Activated naive CD8-positive, alpha-beta T cell (primary cell): ENCODE data around the gene TMEM259.

Source experiments
- H3K27ac Mint-ChIP-seq: one replicate; pipeline ENCODE4 v1.8.0; 2021; ENCODE audit warnings: mixed read lengths
- H3K27me3 Mint-ChIP-seq: one replicate; pipeline ENCODE4 v1.8.0; 2021; ENCODE audit warnings: mixed read lengths
- H3K36me3 Mint-ChIP-seq: one replicate; pipeline ENCODE4 v1.8.0; 2021; ENCODE audit warnings: mixed read lengths
- H3K4me1 Mint-ChIP-seq: one replicate; pipeline ENCODE4 v1.8.0; 2021; ENCODE audit warnings: low read depth, mixed read lengths
- H3K4me3 Mint-ChIP-seq: one replicate; pipeline ENCODE4 v1.8.0; 2021; ENCODE audit warnings: mild to moderate bottlenecking, mixed read lengths
- H3K9me3 Mint-ChIP-seq: one replicate; pipeline ENCODE4 v1.8.0; 2021; ENCODE audit warnings: low read depth, mixed read lengths

TMEM259 gene

DNA sequence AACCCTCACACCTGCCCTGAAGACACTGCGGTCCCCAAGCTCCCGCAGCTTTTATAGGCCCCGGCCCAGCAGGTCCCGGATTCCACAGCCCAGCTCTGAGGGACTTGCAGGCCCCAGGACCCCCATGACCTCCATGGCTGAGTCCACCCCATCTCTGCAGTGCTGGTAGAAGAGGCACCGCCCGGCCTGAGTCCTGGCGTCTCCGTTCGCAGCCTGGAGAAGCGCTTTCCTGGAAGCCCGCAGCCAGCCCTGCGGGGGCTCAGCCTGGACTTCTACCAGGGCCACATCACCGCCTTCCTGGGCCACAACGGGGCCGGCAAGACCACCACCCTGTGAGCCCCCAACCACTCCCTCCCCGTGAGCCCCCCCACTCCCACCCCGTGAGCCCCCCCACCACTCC, 28.2 kb upstream of the TMEM259 start:
- H3K27ac Mint-ChIP-seq = no peak overlapping the region
- no peaks in the 10 kb centered on the region for H3K9me3 Mint-ChIP-seq
- peaks cover 2% of the 10 kb centered on the region for H3K4me1 Mint-ChIP-seq
- H3K4me3 Mint-ChIP-seq = no peak overlapping the region
- no peaks in the 10 kb centered on the region for H3K36me3 Mint-ChIP-seq
- no peaks in the 10 kb centered on the region for H3K27me3 Mint-ChIP-seq

DNA sequence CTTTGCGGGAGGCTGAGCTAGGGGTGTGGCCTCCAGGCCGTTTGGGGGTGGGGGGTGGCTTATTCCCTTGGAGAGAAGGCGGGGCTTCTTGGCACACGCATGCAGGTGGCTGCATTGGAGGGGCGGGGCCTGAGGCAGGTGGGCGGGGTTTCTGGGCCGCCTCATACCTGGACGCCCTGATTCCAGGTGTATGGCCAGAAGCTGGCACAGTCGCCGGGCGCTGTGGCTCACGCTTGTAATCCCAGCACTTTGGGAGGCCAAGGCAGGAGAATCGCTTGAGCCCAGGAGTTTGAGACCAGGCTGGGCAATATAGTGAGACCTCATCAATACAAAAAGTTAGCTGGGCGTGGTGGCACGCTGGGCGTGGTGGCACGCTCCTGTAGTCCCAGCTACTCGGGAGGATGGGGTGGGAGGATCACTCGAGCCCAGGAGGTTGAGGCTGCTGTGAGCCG, 26.8 kb upstream of the TMEM259 start:
- no peak overlapping the region for H3K4me3 Mint-ChIP-seq
- no peaks in the 10 kb centered on the region for H3K36me3 Mint-ChIP-seq
- H3K9me3 Mint-ChIP-seq = no peaks in the 10 kb centered on the region
- no peak overlapping the region for H3K27ac Mint-ChIP-seq
- H3K27me3 Mint-ChIP-seq = no peaks in the 10 kb centered on the region
- H3K4me1 Mint-ChIP-seq = peaks cover 1% of the 10 kb centered on the region

DNA sequence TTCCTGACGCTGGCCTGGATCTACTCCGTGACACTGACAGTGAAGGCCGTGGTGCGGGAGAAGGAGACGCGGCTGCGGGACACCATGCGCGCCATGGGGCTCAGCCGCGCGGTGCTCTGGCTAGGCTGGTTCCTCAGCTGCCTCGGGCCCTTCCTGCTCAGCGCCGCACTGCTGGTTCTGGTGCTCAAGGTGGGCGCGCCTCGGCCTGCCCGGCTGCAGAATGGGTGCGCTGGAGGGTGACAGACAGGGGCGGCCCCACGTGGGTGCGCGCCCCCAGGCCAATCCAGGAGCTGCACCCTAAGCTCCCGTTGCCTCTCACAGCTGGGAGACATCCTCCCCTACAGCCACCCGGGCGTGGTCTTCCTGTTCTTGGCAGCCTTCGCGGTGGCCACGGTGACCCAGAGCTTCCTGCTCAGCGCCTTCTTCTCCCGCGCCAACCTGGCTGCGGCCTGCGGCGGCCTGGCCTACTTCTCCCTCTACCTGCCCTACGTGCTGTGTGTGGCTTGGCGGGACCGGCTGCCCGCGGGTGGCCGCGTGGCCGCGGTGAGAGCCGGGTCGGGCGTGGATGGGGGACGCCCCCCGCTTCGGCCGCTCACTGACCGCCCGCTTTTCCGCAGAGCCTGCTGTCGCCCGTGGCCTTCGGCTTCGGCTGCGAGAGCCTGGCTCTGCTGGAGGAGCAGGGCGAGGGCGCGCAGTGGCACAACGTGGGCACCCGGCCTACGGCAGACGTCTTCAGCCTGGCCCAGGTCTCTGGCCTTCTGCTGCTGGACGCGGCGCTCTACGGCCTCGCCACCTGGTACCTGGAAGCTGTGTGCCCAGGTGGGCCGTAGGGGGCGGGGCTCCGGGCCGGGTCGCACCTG, 26.1 kb upstream of the TMEM259 start:
- no peaks in the 10 kb centered on the region for H3K27me3 Mint-ChIP-seq
- H3K4me3 Mint-ChIP-seq = no peak overlapping the region
- H3K4me1 Mint-ChIP-seq = peaks cover 4% of the 10 kb centered on the region
- no peaks in the 10 kb centered on the region for H3K9me3 Mint-ChIP-seq
- no peak overlapping the region for H3K27ac Mint-ChIP-seq
- no peaks in the 10 kb centered on the region for H3K36me3 Mint-ChIP-seq

DNA sequence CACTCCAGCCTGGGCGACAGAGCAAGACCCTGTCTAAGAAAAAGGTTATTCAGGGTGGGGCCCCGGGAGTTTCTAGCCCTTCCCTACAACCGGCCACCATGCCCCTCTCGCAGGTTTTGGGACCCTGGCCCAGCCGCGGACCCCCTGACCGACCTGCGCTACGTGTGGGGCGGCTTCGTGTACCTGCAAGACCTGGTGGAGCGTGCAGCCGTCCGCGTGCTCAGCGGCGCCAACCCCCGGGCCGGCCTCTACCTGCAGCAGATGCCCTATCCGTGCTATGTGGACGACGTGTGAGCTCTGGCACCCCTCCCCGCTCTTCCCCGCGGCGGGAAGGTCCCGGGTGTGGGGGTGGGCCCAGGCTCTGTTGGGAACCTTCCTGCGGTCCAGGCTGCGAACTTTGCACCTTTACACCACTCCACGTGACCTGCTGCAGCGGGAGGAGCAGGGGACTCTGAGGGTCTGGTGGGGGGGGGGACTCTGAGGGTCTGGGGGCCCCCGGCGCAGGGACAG, 25.2 kb upstream of the TMEM259 start:
- Mint-ChIP-seq H3K27me3 (no peaks in the 10 kb centered on the region), H3K4me1 (peaks cover 8% of the 10 kb centered on the region), H3K36me3 (no peaks in the 10 kb centered on the region)

DNA sequence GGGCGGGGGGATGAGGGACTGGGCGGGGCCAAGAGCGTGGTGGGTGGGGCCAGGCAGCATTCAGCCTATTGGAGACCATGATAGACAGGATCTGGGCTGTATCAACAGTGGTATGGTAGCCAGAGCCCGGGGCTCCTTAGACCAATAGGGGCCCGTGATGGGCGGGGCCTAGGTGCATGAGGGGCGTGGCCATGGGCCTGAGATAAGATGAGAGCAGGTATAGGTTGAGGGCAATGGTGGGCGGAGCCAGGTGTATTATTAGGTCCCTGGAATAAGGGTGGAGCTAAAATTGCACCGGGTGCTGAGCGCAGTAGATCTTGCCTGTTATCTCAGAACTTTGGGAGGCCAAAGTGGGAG, 24.3 kb upstream of the TMEM259 start:
- Mint-ChIP-seq H3K27me3 (no peaks in the 10 kb centered on the region), H3K9me3 (no peaks in the 10 kb centered on the region), H3K27ac (no peak overlapping the region), H3K36me3 (no peaks in the 10 kb centered on the region), H3K4me1 (peaks cover 18% of the 10 kb centered on the region), H3K4me3 (no peak overlapping the region)

More for the DNA sequence above, 25.2 kb upstream of the TMEM259 start:
- Mint-ChIP-seq H3K9me3 (no peaks in the 10 kb centered on the region), H3K4me3 (no peak overlapping the region), H3K27ac (no peak overlapping the region)

DNA sequence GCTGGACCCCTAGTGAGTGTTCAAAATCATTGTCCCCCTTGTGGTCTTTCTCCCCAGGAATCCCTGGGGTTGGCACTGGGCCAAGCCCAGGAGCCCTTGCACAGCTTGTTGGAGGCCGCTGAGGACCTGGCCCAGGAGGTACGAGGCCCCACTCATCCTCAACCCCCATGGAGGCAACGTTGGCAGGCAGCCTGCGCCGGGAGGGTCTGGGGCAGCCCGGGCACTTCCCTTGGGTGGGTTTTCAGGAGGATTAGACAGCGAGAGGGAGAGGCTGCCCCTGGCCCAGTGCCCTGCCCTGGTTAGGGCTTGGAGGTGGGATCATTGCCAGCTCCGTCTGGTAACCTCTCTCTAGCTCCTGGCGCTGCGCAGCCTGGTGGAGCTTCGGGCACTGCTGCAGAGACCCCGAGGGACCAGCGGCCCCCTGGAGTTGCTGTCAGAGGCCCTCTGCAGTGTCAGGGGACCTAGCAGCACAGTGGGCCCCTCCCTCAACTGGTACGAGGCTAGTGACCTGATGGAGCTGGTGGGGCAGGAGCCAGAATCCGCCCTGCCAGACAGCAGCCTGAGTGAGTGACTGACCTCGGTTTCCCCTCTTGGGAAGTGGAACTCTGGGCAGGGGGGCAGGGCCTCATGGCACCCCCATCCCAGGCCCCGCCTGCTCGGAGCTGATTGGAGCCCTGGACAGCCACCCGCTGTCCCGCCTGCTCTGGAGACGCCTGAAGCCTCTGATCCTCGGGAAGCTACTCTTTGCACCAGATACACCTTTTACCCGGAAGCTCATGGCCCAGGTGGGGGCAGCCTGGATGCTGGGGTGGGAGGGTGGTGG, 22.0 kb upstream of the TMEM259 start:
- no peak overlapping the region for H3K4me3 Mint-ChIP-seq
- peaks cover 38% of the 10 kb centered on the region for H3K4me1 Mint-ChIP-seq
- H3K36me3 Mint-ChIP-seq = no peaks in the 10 kb centered on the region
- no peak overlapping the region for H3K27ac Mint-ChIP-seq
- no peaks in the 10 kb centered on the region for H3K9me3 Mint-ChIP-seq
- no peaks in the 10 kb centered on the region for H3K27me3 Mint-ChIP-seq

DNA sequence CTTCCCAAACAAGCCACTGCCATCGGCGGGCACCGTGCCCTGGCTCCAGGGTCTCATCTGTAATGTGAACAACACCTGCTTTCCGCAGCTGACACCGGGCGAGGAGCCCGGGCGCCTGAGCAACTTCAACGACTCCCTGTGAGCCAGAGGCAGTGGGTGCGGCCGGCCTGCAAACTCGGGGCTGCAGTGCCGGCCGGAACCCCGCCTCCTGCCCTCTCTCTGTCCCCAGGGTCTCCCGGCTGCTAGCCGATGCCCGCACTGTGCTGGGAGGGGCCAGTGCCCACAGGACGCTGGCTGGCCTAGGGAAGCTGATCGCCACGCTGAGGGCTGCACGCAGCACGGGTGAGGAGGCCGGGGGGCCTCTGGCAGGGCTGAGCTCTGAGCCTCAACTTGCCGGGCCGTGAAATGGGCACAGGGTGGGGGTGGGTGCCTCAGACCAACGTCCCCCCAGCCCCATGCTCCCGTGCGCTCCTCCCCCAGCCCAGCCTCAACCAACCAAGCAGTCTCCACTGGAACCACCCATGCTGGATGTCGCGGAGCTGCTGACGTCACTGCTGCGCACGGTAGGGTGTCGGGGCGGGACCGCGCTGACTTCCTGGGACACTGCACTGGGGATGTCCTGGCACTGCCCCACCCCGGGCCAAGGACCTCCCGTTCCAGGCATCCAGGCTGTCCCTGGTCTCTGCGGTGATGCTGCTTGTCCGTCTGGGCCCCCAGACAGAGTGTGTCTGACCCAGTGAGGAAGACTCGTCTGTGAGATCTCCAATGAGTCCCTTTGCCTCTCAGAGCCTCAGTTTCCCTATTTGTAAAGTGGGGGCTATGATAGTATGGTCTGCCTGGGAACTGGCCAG, 21.1 kb upstream of the TMEM259 start:
- H3K27ac Mint-ChIP-seq = no peak overlapping the region
- H3K27me3 Mint-ChIP-seq = no peaks in the 10 kb centered on the region
- peaks cover 2% of the 10 kb centered on the region for H3K36me3 Mint-ChIP-seq
- H3K4me1 Mint-ChIP-seq = peaks cover 43% of the 10 kb centered on the region
- H3K4me3 Mint-ChIP-seq = peak overlapping the region; percentile 13
- H3K9me3 Mint-ChIP-seq = no peaks in the 10 kb centered on the region

DNA sequence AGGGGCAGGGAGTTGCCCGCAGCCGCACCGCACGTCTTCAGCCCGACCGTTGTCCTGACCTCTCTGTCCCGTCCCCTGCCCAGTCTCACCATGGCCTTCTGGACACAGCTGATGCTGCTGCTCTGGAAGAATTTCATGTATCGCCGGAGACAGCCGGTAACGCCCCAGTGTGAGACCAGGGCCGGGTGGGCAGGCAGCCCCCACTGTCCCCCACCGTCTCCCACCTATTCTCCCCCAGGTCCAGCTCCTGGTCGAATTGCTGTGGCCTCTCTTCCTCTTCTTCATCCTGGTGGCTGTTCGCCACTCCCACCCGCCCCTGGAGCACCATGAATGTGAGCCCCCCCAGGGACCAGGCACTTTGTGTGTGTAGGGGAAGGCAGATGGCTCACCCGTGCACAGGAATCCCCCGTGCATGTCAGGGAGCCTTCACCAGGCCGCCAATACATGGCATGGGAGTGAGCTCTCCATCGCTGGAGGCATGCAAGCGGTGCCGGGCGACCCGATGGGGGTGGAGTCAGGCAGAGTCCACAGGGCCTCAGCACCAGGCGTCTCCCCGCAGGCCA, 20.4 kb upstream of the TMEM259 start:
- Mint-ChIP-seq H3K27ac (no peak overlapping the region), H3K36me3 (peaks cover 2% of the 10 kb centered on the region), H3K27me3 (no peaks in the 10 kb centered on the region), H3K9me3 (no peaks in the 10 kb centered on the region), H3K4me3 (peak overlapping the region; percentile 92), H3K4me1 (peaks cover 45% of the 10 kb centered on the region)

DNA sequence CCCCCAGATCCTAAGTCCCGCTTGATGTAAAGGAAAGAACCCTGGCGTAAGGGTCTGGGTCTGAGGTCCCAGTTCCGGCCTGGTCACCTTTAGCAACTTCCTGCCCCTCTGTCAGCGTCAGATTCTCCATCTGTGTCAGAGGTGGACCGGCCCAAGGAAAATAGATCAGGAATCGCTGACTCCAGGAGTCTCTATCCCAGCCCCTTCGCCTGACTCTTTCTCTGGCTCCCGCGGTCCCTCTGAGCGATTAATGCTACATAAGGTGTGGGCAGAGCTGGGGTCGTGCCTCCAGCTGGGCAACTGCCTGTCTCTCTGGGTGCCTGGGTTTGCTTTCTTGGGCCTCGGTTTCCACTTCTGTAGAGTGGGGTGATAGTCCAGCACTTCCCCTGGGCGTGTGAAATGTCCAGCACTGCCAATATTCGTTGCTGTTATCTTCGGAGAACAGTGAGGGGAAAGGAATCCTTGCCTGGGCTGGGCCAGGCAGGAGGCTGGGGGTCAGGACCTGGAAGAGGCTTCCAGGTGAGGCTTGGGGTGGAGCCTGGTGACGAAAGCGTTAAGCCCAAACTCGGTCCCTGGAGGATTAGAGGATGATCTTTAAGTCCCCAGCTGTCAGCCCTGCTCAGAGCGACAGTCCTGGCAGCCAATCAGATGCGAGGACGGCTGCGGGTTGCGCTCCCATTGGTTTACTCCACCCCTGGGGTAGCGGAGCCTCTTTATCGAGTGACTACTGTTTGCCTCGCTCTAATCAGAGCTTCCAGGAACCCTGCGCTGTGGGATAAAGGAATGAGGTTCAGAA, 19.8 kb upstream of the TMEM259 start:
- Mint-ChIP-seq H3K4me3 (peak overlapping the region; percentile 92), H3K27ac (peak overlapping the region; percentile 41), H3K4me1 (peaks cover 45% of the 10 kb centered on the region), H3K27me3 (no peaks in the 10 kb centered on the region), H3K9me3 (no peaks in the 10 kb centered on the region), H3K36me3 (peaks cover 2% of the 10 kb centered on the region)

DNA sequence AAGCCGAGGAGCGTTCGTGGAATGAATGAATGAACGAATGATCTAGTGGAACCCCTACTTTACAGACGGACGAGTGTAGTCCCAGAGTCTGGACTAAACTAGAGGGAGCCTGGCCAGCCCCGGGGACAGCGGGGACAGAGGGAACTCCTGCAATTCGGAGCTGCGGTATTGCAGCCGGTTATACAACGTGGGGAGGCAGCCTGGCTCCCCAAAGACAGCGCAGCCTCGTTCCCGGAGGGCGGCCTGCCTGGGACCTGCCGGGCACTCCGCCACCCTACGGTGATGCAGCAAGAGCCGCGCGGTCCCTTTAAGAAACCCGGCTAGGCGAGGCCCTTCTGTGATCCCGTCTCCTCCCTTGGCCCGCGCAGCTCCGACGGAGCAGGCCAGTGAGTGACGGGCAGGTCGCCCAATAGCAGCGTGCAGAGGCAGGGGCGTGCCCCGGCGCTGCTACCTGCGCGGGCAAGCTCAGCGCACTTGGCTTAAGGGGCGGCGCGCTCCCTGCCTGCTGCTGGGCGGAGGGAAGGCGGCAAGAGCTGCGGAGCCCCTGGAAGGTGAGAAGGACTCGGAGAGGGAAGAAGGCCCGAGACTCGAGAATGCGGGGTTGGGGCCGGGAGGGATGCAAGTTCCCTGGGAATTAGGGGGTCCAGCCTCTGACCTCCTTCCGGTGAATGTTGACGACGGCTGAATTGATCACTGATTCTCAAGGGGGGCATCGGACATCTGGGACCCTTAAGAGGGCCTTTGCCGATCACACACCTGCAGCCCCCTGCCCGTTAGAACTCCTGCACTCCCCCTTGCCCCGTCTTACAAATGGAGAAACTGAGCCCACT, 18.9 kb upstream of the TMEM259 start, which contains the start of gene ABCA7:
TSS of gene ABCA7 (plus strand) at position 462 of the 830 bp plus-strand sequence. CDS start 1,255 bp downstream, outside the sequence.
- H3K27ac Mint-ChIP-seq = peak within 1 kb of the TSS; percentile 66
- H3K9me3 Mint-ChIP-seq = no peaks in the 10 kb centered on the region
- peak within 1 kb of the TSS; percentile 92 for H3K4me3 Mint-ChIP-seq
- peaks cover 2% of the 10 kb centered on the region for H3K36me3 Mint-ChIP-seq
- no peaks in the 10 kb centered on the region for H3K27me3 Mint-ChIP-seq
- H3K4me1 Mint-ChIP-seq = peaks cover 50% of the 10 kb centered on the region

DNA sequence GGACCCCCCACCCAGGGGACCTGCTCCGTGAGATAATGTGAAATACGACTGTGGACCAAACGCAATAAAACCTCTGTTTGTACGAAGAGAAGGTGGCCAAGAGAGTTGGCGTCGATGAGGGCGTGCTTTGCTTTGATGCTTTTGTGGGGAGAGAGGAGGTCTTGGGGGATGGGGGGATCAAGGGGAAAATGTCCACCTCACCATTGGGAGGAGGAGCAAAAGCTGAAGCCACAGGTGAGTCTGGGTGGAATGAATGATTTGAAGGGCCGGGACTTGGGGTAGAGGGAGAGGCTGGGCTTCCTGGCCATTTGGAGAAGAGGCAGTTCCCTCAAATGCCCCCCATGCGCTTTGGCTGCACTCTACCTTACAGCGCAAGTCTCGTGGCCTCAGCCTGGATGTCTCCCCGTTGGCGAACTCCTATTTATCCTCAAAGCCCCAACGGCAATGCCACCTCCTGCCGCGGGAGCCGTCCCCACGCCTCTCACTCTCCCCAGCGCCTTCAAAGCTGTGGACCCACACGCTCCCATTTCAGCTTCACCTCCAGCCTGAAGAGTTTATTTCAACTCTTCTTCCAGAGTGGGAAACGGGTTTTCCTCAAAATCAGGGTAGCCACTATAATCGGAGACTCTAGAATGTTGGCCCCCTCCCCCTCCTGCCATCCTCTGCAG, 18.2 kb upstream of the TMEM259 start:
- Mint-ChIP-seq H3K4me3 (peak overlapping the region; percentile 92), H3K27ac (peak overlapping the region; percentile 66), H3K4me1 (peaks cover 50% of the 10 kb centered on the region), H3K27me3 (no peaks in the 10 kb centered on the region), H3K9me3 (no peaks in the 10 kb centered on the region), H3K36me3 (peaks cover 2% of the 10 kb centered on the region)

DNA sequence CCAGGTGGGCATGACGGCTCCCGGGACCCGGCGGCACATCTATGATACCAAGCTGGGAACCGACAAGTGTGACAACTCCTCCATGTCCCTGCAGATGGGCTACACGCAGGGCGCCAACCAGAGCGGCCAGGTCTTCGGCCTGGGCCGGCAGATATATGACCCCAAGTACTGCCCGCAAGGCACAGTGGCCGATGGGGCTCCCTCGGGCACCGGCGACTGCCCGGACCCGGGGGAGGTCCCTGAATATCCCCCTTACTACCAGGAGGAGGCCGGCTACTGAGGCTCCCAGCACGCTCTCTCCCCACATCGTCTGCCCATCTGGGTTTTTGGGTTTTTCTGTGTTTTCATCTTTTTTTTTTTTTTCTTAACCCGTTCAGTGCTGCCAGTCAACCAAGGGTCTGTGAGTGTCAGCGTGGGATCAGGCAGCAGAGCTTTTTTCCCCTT, 16.7 kb upstream of the TMEM259 start:
- H3K27ac Mint-ChIP-seq = peak overlapping the region; percentile 54
- peaks cover 4% of the 10 kb centered on the region for H3K36me3 Mint-ChIP-seq
- H3K9me3 Mint-ChIP-seq = no peaks in the 10 kb centered on the region
- peak overlapping the region; percentile 49 for H3K4me3 Mint-ChIP-seq
- H3K27me3 Mint-ChIP-seq = no peaks in the 10 kb centered on the region
- H3K4me1 Mint-ChIP-seq = peaks cover 53% of the 10 kb centered on the region
